Stomach (tissue), 4 donors: ENCODE results near the gene KRTAP17-1.

Experiments
- EP300 ChIP-seq: sonication (generic); formaldehyde crosslinking; IDR thresholded peaks from one replicate; pipeline ENCODE4 v1.6.1; 2017; ENCODE audit warnings: antibody characterized with exemption
- POLR2A ChIP-seq, 4 donors: fragments of 450-650 bp; IDR thresholded peaks; one replicate each; pipeline ENCODE4 v1.6.1; 2016; ENCODE audit warnings: antibody characterized with exemption in 4 of 4, control low read depth in 2 of 4, mild to moderate bottlenecking in 1 of 4, moderate library complexity in 1 of 4
- POLR2AphosphoS5 ChIP-seq, 3 donors: sonication (generic); formaldehyde crosslinking; IDR thresholded peaks; one replicate each; pipeline ENCODE4 v1.6.1; 2016; ENCODE audit warnings: antibody characterized with exemption in 3 of 3
- TF ChIP-seq, protein P1 (sequence below), 7 experiments: fragments of 450-650 bp in 4 of 7; fragments of 200-600 bp in 3 of 7; sonication (generic) in 3 of 7; IDR thresholded peaks; one replicate each; pipeline ENCODE4 v1.5.1; 2016 to 2019; ENCODE audit warnings: antibody characterized with exemption in 7 of 7, control low read depth in 2 of 7, mild to moderate bottlenecking in 1 of 7

DNA sequence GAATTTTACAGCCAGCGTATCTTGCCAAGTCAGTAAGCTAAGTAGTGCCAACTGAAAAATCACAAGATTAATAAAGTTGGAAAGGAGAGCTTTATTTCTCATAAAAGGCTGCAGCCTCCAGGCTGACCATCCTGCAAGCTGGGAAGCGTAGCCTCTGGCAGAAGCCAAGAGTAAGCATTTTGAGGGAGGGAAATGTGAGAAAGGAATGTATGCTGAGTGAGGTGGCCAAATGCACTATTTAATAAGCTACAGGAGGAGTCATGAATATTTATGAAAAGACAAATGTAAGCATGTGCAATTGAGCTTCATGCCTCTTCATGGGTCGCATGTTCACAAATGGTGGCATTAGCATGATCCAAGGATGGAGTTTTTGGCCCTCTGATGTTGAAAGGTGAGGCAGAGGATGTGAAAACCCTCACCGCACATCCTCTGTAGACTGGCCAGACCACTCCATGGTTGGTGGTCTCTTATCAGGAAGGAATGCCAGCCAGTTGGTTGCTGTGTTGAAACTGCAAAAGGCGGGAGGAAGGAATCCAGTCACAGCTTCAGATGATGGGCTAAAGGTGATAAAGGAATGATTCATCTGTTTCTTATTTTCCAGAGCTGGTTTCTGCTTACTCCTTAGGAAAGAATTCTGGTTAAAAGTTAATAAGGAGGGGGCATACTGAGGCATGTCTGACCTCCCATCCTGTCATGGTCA lies 44.9 kb upstream of the KRTAP17-1 start:
- TF ChIP-seq POLR2A (IDR thresholded peaks at IDR 0.05), result no peak
- TF ChIP-seq, protein P1, sequence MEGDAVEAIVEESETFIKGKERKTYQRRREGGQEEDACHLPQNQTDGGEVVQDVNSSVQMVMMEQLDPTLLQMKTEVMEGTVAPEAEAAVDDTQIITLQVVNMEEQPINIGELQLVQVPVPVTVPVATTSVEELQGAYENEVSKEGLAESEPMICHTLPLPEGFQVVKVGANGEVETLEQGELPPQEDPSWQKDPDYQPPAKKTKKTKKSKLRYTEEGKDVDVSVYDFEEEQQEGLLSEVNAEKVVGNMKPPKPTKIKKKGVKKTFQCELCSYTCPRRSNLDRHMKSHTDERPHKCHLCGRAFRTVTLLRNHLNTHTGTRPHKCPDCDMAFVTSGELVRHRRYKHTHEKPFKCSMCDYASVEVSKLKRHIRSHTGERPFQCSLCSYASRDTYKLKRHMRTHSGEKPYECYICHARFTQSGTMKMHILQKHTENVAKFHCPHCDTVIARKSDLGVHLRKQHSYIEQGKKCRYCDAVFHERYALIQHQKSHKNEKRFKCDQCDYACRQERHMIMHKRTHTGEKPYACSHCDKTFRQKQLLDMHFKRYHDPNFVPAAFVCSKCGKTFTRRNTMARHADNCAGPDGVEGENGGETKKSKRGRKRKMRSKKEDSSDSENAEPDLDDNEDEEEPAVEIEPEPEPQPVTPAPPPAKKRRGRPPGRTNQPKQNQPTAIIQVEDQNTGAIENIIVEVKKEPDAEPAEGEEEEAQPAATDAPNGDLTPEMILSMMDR (IDR thresholded peaks at IDR 0.05), result no peak
- TF ChIP-seq POLR2AphosphoS5 (IDR thresholded peaks at IDR 0.05), result no peak
- TF ChIP-seq EP300, result no peak
